ENCODE measurements around the gene LRRC61.
A peak's percentile ranks its signal among the peaks of the same experiment; 100 is the strongest.
"Not testable (repeated sequence)": the region's sequence is repeated elsewhere in the genome, so short reads cannot be mapped to it uniquely, and the experiment has no call there.

LRRC61 gene

GRCh38 chr7:150322833-150323681, at the start of gene LRRC61, which contains the start of gene ACTR3C:
TSS of gene LRRC61 (plus strand) at chr7:150323355. CDS start at chr7:150336862, 13,507 bp downstream.
TSS of gene ACTR3C (minus strand) at chr7:150323545. CDS start at chr7:150295296, 28,249 bp downstream.
- peak; percentile 90 for DNase-seq (ENCODE audit: low spot score)

- DNase-seq (ENCODE audit: low spot score) = peak; percentile 35
Measured at GRCh38 chr7:150276132-150276695, 46.9 kb upstream of the LRRC61 start.

DNA sequence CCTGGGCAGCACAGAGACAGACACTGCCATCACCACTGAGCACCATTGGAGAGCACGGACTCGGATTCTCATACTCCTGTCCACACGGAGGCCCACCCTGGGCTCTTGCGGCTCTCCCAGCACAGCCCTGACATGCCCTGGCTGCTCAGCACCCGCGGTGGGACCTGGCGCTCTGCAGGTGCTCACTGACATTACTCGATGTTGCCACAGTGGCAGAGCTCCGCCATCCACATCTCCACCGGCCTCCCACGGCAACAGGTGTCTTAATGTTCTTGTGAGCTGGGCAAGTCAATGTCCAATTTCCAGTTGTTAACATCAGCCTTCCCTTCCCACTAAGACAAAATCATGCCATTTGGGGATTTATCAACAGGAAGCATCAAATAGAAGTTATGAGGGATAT, 44.8 kb upstream of the LRRC61 start:
- DNase-seq (ENCODE audit: low spot score) = not testable (repeated sequence)

DNA sequence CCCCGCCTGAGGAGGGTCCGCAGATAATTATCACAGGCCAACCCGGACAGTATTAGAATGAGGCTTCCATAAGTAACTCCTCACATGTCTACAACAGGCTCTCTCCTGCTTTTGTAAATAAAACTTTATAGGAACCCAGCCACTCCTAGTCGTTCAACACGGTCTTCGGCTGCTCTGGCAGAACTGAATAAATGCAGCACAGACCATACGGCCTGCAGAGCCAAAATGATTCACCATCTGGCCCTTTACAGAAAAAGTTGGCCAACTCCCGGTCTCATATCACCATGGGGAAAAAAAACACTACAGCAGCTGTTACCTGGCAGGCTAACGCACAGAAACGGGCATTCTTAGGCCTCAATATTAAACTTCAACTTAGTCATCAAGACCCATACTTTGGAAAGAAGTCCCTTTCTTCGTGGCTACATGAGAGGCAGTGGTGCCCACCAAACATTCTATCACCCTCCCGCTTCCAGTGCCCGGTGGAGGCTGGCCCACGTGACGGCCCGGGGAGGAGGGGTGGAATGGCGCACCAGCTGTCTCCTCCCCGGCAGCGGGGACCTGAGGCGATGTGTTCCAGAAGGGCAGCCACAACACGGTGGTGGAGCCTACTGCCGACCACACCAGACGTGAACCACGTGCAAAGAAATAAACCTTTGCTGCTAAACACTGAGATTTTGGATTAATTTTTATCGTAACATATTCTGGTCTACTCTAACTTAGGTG, 41.3 kb upstream of the LRRC61 start:
- not testable (repeated sequence) for DNase-seq (ENCODE audit: low spot score)

DNA sequence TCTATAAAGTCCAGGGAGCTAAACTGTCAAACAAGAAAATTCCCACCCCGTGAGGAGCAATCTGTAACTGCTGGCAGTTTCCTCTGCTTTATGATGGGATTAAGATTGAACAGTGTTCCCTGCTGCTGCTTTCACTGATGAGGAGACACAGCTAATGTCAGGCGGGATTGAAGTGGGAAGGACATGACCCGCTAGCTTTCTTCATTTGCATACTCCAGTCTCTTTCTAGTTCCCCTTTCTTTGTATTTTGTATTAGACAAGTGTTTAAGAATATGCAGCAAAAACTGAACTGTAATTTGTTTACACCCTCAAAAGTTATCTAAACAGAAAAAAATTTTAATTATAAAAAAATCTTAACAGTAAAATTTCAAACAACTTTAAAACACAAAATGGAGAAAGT, 40.0 kb upstream of the LRRC61 start:
- not testable (repeated sequence) for DNase-seq (ENCODE audit: low spot score)

- DNase-seq (ENCODE audit: low spot score) = not testable (repeated sequence)
Measured at GRCh38 chr7:150283608-150284007, 39.5 kb upstream of the LRRC61 start.

GRCh38 chr7:150285849-150286754, 37.1 kb upstream of the LRRC61 start:
- DNase-seq (ENCODE audit: low spot score) = not testable (repeated sequence)

DNA sequence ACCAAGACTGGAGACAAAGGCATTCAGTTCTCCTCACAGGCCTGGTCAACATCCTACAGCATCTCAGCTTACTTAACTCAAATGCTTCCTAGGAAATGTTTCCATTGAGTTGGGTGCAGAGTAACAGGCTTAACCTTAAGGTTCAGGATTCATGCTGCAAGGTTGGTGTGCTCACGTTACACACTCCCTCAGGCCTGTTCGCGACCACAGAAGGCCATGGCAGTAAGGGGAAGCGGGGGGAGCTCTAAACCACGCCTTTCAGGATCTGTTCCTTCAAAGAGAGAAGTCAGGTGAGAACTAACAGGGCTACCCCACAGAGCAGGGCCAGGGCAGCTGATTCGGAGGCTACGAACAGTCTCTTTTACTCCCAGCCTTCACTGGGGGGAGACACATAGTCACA, 35.3 kb upstream of the LRRC61 start:
- DNase-seq (ENCODE audit: low spot score) = not testable (repeated sequence)

- DNase-seq (ENCODE audit: low spot score) = not testable (repeated sequence)
Measured at GRCh38 chr7:150288816-150289215, 34.3 kb upstream of the LRRC61 start.

GRCh38 chr7:150290317-150290716, 32.8 kb upstream of the LRRC61 start:
- not testable (repeated sequence) for DNase-seq (ENCODE audit: low spot score)

- DNase-seq (ENCODE audit: low spot score) = not testable (repeated sequence)
Measured at GRCh38 chr7:150295027-150295426, 28.1 kb upstream of the LRRC61 start.

- DNase-seq (ENCODE audit: low spot score) = not testable (repeated sequence)
Measured at GRCh38 chr7:150295614-150296013, 27.5 kb upstream of the LRRC61 start.

- DNase-seq (ENCODE audit: low spot score) = not testable (repeated sequence)
Measured at GRCh38 chr7:150296802-150297201, 26.4 kb upstream of the LRRC61 start.

DNA sequence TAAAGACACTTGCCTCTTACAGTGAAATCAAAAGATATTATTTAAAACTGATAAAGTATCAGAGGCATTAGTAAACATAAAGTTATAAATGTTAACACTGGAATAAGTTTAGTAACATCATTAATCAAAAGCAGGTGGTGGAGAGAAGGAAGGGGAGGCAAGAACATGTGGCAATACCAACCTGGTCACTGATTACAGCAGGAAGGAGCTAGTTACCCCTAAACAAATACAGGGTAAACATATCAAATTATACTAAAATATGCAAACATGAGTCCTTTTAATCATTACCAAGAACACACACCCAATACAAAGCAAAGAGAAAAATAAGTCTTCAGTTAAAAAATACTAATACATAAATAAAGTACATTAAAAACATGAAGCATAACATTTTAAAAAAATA, 25.2 kb upstream of the LRRC61 start:
- not testable (repeated sequence) for DNase-seq (ENCODE audit: low spot score)

- not testable (repeated sequence) for DNase-seq (ENCODE audit: low spot score)
Measured at GRCh38 chr7:150302908-150303310, 20.2 kb upstream of the LRRC61 start.

DNA sequence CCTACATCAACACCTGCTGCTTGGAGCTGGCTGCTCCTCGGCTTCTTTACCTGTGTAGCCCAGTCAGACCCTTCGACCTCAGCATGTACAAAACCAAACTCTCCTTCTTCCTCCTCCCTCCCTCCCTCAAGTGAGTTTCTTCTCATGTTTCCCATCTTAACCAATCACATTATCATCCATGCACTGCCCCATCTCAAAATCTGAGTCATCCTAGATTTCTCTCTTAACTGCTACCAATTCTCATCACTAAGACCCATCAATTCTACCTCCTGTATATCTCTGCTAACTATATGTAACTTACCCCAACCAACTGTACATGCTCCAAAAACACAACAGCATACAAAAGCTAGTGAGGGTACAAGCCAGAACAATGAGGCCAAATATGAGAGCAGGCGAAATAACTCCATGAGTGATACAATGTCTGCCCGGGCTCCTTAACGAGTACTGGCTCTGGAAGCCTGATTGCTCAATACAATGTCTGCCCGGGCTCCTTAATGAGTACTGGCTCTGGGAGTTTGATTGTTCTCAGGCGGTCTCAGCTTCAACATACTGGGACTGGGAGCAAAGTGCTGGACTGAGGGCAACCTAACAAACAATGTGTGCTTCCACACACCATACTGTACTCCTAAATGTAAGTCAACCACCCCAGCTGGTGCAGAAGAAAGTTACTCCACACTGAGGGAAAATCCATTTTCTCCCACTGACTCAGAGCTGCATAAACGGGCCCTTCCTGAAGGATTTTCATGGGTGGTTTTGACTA, 18.5 kb upstream of the LRRC61 start:
- DNase-seq (ENCODE audit: low spot score) = not testable (repeated sequence)

DNA sequence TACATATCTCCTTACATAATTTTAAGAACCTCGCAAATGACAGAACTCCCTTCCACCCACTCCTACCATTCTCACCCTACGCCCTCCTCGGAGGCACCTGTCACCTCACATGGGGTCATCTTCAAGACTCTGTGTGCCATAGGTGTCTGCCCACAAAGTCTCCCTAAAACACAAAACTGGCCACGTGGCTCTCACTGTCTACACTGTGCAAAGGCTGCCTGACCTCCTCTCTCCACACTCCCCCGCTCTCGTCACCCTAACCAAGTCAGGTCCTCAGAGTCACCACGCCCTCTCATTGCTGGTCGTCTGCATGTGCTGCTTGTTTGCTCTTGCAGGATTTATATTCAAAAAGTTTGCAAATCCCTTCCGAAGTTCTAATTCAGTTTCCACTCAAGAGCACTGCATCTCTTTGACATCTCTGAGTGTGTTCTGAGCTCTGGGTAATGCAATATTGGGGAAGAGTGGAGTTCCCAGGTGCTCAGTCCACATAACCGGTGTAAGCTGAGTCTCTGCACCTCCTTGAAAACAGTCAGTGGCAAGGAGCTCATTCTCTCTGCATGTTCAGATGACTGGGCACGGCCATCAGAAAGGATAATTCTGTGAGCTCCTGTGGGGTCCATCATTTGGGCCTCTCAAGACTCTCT, 17.8 kb upstream of the LRRC61 start:
- not testable (repeated sequence) for DNase-seq (ENCODE audit: low spot score)

DNA sequence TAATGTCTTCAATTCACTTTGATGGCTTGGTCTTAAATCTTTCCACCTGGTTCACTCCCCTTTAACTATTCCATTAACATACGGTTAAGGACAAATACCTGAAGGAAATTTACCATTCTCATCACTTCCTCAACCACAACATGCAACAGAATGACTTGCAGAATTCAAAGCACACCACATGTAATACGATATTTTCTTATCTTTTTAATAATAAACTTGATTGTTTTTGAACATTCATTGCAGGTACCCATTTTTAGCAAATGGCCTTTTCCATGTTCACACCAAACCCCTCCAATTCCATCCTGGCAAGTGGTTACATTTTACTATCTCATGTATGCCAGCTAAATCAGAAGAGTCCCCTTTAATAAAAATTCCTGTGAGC, 17.3 kb upstream of the LRRC61 start:
- not testable (repeated sequence) for DNase-seq (ENCODE audit: low spot score)

GRCh38 chr7:150306377-150306776, 16.8 kb upstream of the LRRC61 start:
- not testable (repeated sequence) for DNase-seq (ENCODE audit: low spot score)

DNA sequence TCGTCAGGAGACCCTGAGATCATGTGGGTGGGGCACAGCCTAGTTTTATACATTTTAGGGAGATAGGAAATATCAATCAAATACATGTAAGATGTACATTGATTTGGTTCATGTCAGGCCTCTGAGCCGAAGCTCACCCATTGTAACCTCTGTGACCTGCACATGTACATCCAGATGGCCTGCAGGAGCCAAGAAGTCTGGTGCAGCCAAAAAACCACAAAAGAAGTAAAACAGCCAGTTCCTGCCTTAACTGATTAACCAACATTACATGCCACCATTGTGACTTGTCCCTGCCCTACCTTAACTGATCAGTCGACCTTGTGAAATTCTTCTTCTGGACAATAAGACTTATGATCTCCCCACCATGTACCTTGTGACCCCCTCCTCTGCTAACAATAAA, 16.0 kb upstream of the LRRC61 start:
- no peak for DNase-seq (ENCODE audit: low spot score)

Data from HuH-7 (cell line).